MM.1S (cell line): ENCODE measurements around the gene UNKL.

ENCODE experiments used
- DNase-seq: peaks from one replicate; pipeline ENCODE4 v3.0.0-alpha.2; 2015
- H2AFZ ChIP-seq: fragments of 300-600 bp; sonication (generic); 2 replicates; pipeline ENCODE4 v1.6.0; 2016; ENCODE audit warnings: antibody characterized with exemption, low read length
- H3F3A ChIP-seq: fragments of 300-600 bp; sonication (generic); 2 replicates; pipeline ENCODE4 v1.6.1; 2016; ENCODE audit warnings: mild to moderate bottlenecking, antibody characterized with exemption, low read length, moderate library complexity, mixed read lengths; ENCODE audit not compliant: insufficient read depth
- H3K27ac ChIP-seq: fragments of 300-600 bp; sonication (generic); 2 replicates; pipeline ENCODE4 v1.5.1; 2016; ENCODE audit warnings: mild to moderate bottlenecking, low read length
- H3K27me3 ChIP-seq: fragments of 300-600 bp; sonication (generic); replicated peaks from 2 replicates; pipeline ENCODE4 v1.6.0; 2016; ENCODE audit warnings: low read length; ENCODE audit not compliant: insufficient read depth
- H3K36me3 ChIP-seq: fragments of 300-600 bp; sonication (generic); replicated peaks from 2 replicates; pipeline ENCODE4 v1.6.1; 2016; ENCODE audit warnings: mild to moderate bottlenecking, low read length, mixed read lengths; ENCODE audit not compliant: insufficient read depth
- H3K4me1 ChIP-seq: fragments of 300-600 bp; sonication (generic); 2 replicates; pipeline ENCODE4 v1.6.1; 2016; ENCODE audit warnings: low read length, mixed read lengths
- H3K4me2 ChIP-seq: fragments of 300-600 bp; sonication (generic); 2 replicates; pipeline ENCODE4 v1.6.0; 2016; ENCODE audit warnings: low read depth, low read length
- H3K4me3 ChIP-seq: fragments of 300-600 bp; sonication (generic); 2 replicates; pipeline ENCODE4 v1.5.1; 2016; ENCODE audit warnings: low read length, mixed read lengths
- H3K79me2 ChIP-seq: fragments of 300-600 bp; sonication (generic); 2 replicates; pipeline ENCODE4 v1.6.1; 2016; ENCODE audit warnings: mixed run types, low read length, mixed read lengths
- H3K9ac ChIP-seq: fragments of 300-600 bp; sonication (generic); 2 replicates; pipeline ENCODE4 v1.6.1; 2016; ENCODE audit warnings: low read length, mixed read lengths
- H3K9me2 ChIP-seq: fragments of 300-600 bp; sonication (generic); replicated peaks from 2 replicates; pipeline ENCODE4 v1.6.1; 2016; ENCODE audit warnings: mild to moderate bottlenecking, low read length, mixed read lengths; ENCODE audit not compliant: insufficient read depth
- H3K9me3 ChIP-seq: fragments of 300-600 bp; sonication (generic); replicated peaks from 2 replicates; pipeline ENCODE4 v1.6.1; 2016; ENCODE audit warnings: mild to moderate bottlenecking, low read length, mixed read lengths; ENCODE audit not compliant: insufficient read depth
- H4K20me1 ChIP-seq: fragments of 300-600 bp; sonication (generic); 2 replicates; pipeline ENCODE4 v1.6.1; 2016; ENCODE audit warnings: mild to moderate bottlenecking, low read length, moderate library complexity, mixed read lengths; ENCODE audit not compliant: insufficient read depth
- EZH2 ChIP-seq: fragments of 300-600 bp; sonication (generic); optimal IDR thresholded peaks from 2 replicates; pipeline ENCODE3; 2017; ENCODE audit warnings: low read depth, mild to moderate bottlenecking, antibody characterized with exemption, low read length, mixed read lengths
- EZH2phosphoT487 ChIP-seq: fragments of 300-600 bp; sonication (generic); IDR thresholded peaks from 2 replicates; pipeline ENCODE4 v1.6.1; 2018; ENCODE audit warnings: antibody characterized with exemption, low read length
- TF ChIP-seq, protein P1 (sequence below): fragments of 300-600 bp; sonication (generic); IDR thresholded peaks from 2 replicates; pipeline ENCODE4 v1.5.1; 2016; ENCODE audit warnings: antibody characterized with exemption, low read length, mixed read lengths

UNKL gene

DNA sequence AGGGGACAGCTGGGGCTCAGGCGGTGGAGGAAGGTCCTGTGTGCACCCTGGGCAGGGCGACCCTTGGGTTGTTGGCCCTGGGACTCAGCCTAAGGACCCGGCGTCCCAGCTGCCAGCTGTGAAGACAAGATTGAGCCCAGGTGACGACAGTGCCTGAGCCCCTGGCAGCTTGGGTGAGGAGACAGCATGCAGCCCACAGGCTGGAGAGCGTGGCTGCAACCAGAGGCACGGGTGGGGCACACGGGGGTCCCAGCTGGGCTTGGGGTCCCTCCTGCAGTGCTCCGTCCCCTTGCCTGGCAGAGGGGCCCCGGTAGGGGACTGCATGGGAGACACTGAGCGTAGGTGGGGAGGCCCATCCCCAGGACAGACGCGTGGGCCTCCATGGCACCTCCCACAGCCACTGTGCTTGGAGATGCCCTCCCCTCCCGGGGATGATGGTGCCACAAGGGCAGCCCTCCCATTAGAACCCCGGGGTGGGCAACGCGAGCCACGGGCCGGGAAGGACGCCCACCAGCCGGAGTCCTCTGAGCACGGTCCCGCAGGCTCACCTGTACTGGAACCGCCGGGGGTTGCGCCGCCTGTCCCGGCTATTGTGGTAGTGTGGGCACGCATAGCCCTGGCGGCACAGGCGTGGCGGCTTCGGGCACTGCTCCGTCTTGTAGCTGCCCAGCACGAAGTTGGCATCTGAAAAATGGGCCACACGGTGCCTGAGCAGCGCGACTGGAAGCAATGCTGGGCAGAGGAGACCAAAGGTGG, 15.5 kb downstream of the UNKL start:
- H3K4me1 ChIP-seq, result no peaks in the 10 kb centered on the region
- H3K27me3 ChIP-seq, result no peaks in the 10 kb centered on the region
- H3K27ac ChIP-seq, result no peak overlapping the region
- H3K9me2 ChIP-seq, result no peaks in the 10 kb centered on the region
- no peak for DNase-seq
- no peak overlapping the region for H3K4me2 ChIP-seq
- H4K20me1 ChIP-seq, result no peaks in the 10 kb centered on the region
- peaks cover 3% of the 10 kb centered on the region; the same call in 1 of the 2 replicates for H3K36me3 ChIP-seq
- peaks cover 15% of the 10 kb centered on the region for H3K79me2 ChIP-seq
- no peak overlapping the region for H3K9ac ChIP-seq
- H3K9me3 ChIP-seq, result no peaks in the 10 kb centered on the region
- TF ChIP-seq EZH2phosphoT487, result no peak
- TF ChIP-seq, protein P1, sequence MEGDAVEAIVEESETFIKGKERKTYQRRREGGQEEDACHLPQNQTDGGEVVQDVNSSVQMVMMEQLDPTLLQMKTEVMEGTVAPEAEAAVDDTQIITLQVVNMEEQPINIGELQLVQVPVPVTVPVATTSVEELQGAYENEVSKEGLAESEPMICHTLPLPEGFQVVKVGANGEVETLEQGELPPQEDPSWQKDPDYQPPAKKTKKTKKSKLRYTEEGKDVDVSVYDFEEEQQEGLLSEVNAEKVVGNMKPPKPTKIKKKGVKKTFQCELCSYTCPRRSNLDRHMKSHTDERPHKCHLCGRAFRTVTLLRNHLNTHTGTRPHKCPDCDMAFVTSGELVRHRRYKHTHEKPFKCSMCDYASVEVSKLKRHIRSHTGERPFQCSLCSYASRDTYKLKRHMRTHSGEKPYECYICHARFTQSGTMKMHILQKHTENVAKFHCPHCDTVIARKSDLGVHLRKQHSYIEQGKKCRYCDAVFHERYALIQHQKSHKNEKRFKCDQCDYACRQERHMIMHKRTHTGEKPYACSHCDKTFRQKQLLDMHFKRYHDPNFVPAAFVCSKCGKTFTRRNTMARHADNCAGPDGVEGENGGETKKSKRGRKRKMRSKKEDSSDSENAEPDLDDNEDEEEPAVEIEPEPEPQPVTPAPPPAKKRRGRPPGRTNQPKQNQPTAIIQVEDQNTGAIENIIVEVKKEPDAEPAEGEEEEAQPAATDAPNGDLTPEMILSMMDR, result no peak
- no peak for TF ChIP-seq EZH2
- no peak overlapping the region for H2AFZ ChIP-seq
- no peak overlapping the region for H3K4me3 ChIP-seq
- no peaks in the 10 kb centered on the region for H3F3A ChIP-seq

DNA sequence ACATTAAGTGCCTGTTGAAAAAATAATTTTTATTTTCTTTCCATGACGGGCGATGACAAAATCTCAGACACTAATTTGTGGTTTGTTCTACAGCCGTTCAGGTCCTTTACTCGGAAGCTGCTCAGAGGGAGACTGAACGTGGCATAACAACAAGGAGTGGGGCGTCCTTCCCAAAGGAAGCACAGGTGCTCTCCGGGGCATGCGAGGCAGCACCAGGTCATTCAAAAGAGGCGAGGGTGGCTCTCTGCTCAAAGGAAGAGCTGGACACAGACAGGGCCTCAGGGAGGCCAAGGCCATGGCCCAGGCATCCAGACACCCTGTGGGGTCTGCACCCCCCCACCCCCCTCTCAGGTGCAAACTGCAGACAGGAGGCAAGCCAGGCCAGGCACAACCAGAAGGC, 16.2 kb downstream of the UNKL start:
- Histone ChIP-seq H3K36me3 (peaks cover 3% of the 10 kb centered on the region; the same call in 1 of the 2 replicates), H3F3A (no peaks in the 10 kb centered on the region), H3K9me2 (no peaks in the 10 kb centered on the region), H3K4me1 (no peaks in the 10 kb centered on the region), H3K4me3 (no peak overlapping the region), H4K20me1 (no peaks in the 10 kb centered on the region), H3K9ac (no peak overlapping the region), H3K27me3 (no peaks in the 10 kb centered on the region), H3K4me2 (no peak overlapping the region), H3K79me2 (peaks cover 8% of the 10 kb centered on the region), H3K27ac (no peak overlapping the region), H3K9me3 (no peaks in the 10 kb centered on the region), H2AFZ (no peak overlapping the region)
- TF ChIP-seq EZH2phosphoT487, result no peak
- TF ChIP-seq, protein P1, result no peak
- no peak for TF ChIP-seq EZH2
- DNase-seq, result no peak

DNA sequence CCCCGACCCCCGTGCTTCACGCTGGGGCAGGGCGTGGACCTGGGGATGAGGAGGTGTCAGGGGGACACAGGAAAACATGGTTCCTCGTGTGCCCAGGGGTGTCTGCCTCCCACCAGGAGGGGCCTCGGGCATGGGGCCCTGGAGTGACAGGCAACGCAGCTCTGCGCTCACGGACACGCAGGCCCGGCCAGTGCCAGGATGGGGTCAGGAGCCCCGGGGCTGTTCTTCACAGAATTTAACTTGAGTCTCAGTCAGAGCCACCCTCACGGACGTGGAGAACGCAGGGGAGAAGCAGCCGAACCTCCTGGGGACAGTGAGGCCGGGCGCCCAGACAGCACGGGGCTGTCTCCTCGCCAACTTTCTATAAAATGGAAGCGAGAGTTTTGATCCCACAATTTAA, 16.7 kb downstream of the UNKL start:
- Histone ChIP-seq H3K9ac (no peak overlapping the region), H3K4me2 (no peak overlapping the region), H3K9me3 (no peaks in the 10 kb centered on the region), H3F3A (no peaks in the 10 kb centered on the region), H3K79me2 (0 out of 2 replicates have a peak, but pooled peaks cover 3% of the 10 kb centered on the region), H3K9me2 (no peaks in the 10 kb centered on the region), H3K36me3 (peaks cover 3% of the 10 kb centered on the region; the same call in 1 of the 2 replicates), H4K20me1 (no peaks in the 10 kb centered on the region), H3K4me1 (no peaks in the 10 kb centered on the region), H3K4me3 (no peak overlapping the region), H2AFZ (no peak overlapping the region), H3K27ac (no peak overlapping the region), H3K27me3 (no peaks in the 10 kb centered on the region)
- no peak for DNase-seq
- no peak for TF ChIP-seq EZH2
- TF ChIP-seq EZH2phosphoT487, result no peak
- TF ChIP-seq, protein P1, result no peak
